Upper lobe of right lung (tissue), 1 donor: ENCODE measurements around the gene ARPIN. TPM values are rescaled to one million over a fixed set of nuclear protein-coding genes. Genes with fewer than 3 reads are reported as not detected.
A peak's percentile ranks its signal among the peaks of the same experiment; 100 is the strongest.
"Not testable (repeated sequence)": the region's sequence is repeated elsewhere in the genome, so short reads cannot be mapped to it uniquely, and the experiment has no call there.

ENCODE experiments used
- ATAC-seq: fragments of 200-7000 bp; cut with Tn5 transposase; one replicate; pipeline ENCODE4 v1.9.1; 2020; ENCODE audit warnings: mild to moderate bottlenecking, moderate library complexity
- DNase-seq: peaks from one replicate; pipeline ENCODE4 v3.0.0-alpha.2; 2020
- H3K27ac ChIP-seq: fragments of 200-600 bp; one replicate; pipeline ENCODE4 v1.8.0; 2022
- H3K27me3 ChIP-seq: fragments of 200-600 bp; one replicate; pipeline ENCODE4 v1.8.0; 2022; ENCODE audit warnings: mild to moderate bottlenecking
- H3K36me3 ChIP-seq: fragments of 200-600 bp; one replicate; pipeline ENCODE4 v1.8.0; 2022
- H3K4me1 ChIP-seq: fragments of 200-600 bp; one replicate; pipeline ENCODE4 v1.8.0; 2022
- H3K4me3 ChIP-seq: fragments of 200-600 bp; one replicate; pipeline ENCODE4 v1.8.0; 2022; ENCODE audit warnings: mild to moderate bottlenecking
- H3K9me3 ChIP-seq: fragments of 200-600 bp; one replicate; pipeline ENCODE4 v1.8.0; 2022
- CTCF ChIP-seq: fragments of 200-600 bp; IDR thresholded peaks from one replicate; pipeline ENCODE4 v1.8.0; 2022; ENCODE audit warnings: antibody characterized with exemption
- intact Hi-C: fragments of 100-400 bp; cut with DNase I; formaldehyde crosslinking; loops from one replicate; pipeline ENCODE4 v1.11.0; 2022
- long read RNA-seq: library from polyadenylated mRNA; unstranded; transcript quantifications from one replicate; pipeline ENCODE4 v2.0.0, GENCODE V29; 2021
- total RNA-seq: library from RNA; stranded (reverse); fragmentation: NEBNext Ultra II Directional; extraction: Animal tissue kit (Norgen Biotek cat#: 25700); gene quantifications from one replicate; pipeline ENCODE4 v1.2.1, GENCODE V29; 2021
- donor health status: DM: no; HTN: yes; CAD: no; lungs with severe emphysema.

Gene ARPIN
- total RNA-seq, result 30.5 TPM
- long read RNA-seq, full-length matches to known transcripts, result 16 of 31 reads
- long read RNA-seq, partial matches to known transcripts, result 7 of 31 reads
- long read RNA-seq, other reads (novel, unspliced or antisense), result 8 of 31 reads

- no peaks in the 10 kb centered on the region for H3K27me3 ChIP-seq
- ATAC-seq (peak; percentile 79), DNase-seq (peak; percentile 83)
- H3K9me3 ChIP-seq, result no peaks in the 10 kb centered on the region
- peak within 1 kb of the TSS; percentile 86 for H3K27ac ChIP-seq
- H3K4me1 ChIP-seq, result peaks cover 20% of the 10 kb centered on the region
- intact Hi-C loops, result loop anchor here (5.0 kb wide), 1 partner anchor 159 kb away; no protein-coding TSS in a partner anchor
- peaks cover 5% of the 10 kb centered on the region for H3K36me3 ChIP-seq
- peak within 1 kb of the TSS; percentile 83 for H3K4me3 ChIP-seq
- no peak for TF ChIP-seq CTCF
Observed at GRCh38 chr15:89912674-89913396, at the start of gene ARPIN. Gene ARPIN (minus strand): TSS chr15:89912952. CDS start chr15:89912835, 117 bp downstream.

GRCh38 chr15:89958107-89958805 lies 45.5 kb upstream of the ARPIN start:
- no peak overlapping the region for H3K27ac ChIP-seq

GRCh38 chr15:89955449-89955998 lies 42.8 kb upstream of the ARPIN start:
- H3K4me1 ChIP-seq, intact Hi-C loops: not testable (repeated sequence)
- peak; percentile 11 for DNase-seq

More at GRCh38 chr15:89958107-89958805, 45.5 kb upstream of the ARPIN start:
- TF ChIP-seq CTCF, result no peak
- Histone ChIP-seq H3K9me3 (no peaks in the 10 kb centered on the region), H3K27me3 (no peaks in the 10 kb centered on the region), H3K4me3 (no peak overlapping the region), H3K36me3 (no peaks in the 10 kb centered on the region), H3K4me1 (no peaks in the 10 kb centered on the region)
- ATAC-seq (peak; percentile 52), DNase-seq (peak; percentile 61)
- intact Hi-C loops, result no loop called here

GRCh38 chr15:89954541-89954940 lies 41.8 kb upstream of the ARPIN start:
- TF ChIP-seq CTCF, result no peak
- Histone ChIP-seq H3K9me3 (no peaks in the 10 kb centered on the region), H3K27ac (no peak overlapping the region), H3K27me3 (no peaks in the 10 kb centered on the region), H3K36me3 (no peaks in the 10 kb centered on the region), H3K4me3 (no peak overlapping the region), H3K4me1 (no peaks in the 10 kb centered on the region)
- ATAC-seq (no peak), DNase-seq (no peak)
- intact Hi-C loops, result no loop called here

More at GRCh38 chr15:89955449-89955998, 42.8 kb upstream of the ARPIN start:
- not testable (repeated sequence) for H3K36me3 ChIP-seq, H3K4me3 ChIP-seq, H3K27me3 ChIP-seq, H3K27ac ChIP-seq, H3K9me3 ChIP-seq, ATAC-seq

GRCh38 chr15:89948796-89949195 lies 36.0 kb upstream of the ARPIN start:
- H3K4me3 ChIP-seq, result no peak overlapping the region
- no peak overlapping the region for H3K27ac ChIP-seq
- no peaks in the 10 kb centered on the region for H3K9me3 ChIP-seq
- no peaks in the 10 kb centered on the region for H3K27me3 ChIP-seq
- ATAC-seq (no peak), DNase-seq (no peak)
- no peak for TF ChIP-seq CTCF
- H3K4me1 ChIP-seq, result no peaks in the 10 kb centered on the region
- no peaks in the 10 kb centered on the region for H3K36me3 ChIP-seq
- intact Hi-C loops, result no loop called here

- Histone ChIP-seq H3K27ac (no peak overlapping the region), H3K27me3 (no peaks in the 10 kb centered on the region), H3K4me1 (no peaks in the 10 kb centered on the region), H3K4me3 (no peak overlapping the region), H3K36me3 (no peaks in the 10 kb centered on the region), H3K9me3 (no peaks in the 10 kb centered on the region)
- DNase-seq, result no peak
- intact Hi-C loops, result no loop called here
- ATAC-seq, result no peak
- no peak for TF ChIP-seq CTCF
Observed at GRCh38 chr15:89947385-89947784, 34.6 kb upstream of the ARPIN start.
